ENCODE results near the gene KIRREL3. TPM values are rescaled to one million over a fixed set of nuclear protein-coding genes. Genes with fewer than 3 reads are reported as not detected.

The KIRREL3 gene
- total and polyA plus RNA-seq, 5 donors from 2014 or later = not detected

DNA sequence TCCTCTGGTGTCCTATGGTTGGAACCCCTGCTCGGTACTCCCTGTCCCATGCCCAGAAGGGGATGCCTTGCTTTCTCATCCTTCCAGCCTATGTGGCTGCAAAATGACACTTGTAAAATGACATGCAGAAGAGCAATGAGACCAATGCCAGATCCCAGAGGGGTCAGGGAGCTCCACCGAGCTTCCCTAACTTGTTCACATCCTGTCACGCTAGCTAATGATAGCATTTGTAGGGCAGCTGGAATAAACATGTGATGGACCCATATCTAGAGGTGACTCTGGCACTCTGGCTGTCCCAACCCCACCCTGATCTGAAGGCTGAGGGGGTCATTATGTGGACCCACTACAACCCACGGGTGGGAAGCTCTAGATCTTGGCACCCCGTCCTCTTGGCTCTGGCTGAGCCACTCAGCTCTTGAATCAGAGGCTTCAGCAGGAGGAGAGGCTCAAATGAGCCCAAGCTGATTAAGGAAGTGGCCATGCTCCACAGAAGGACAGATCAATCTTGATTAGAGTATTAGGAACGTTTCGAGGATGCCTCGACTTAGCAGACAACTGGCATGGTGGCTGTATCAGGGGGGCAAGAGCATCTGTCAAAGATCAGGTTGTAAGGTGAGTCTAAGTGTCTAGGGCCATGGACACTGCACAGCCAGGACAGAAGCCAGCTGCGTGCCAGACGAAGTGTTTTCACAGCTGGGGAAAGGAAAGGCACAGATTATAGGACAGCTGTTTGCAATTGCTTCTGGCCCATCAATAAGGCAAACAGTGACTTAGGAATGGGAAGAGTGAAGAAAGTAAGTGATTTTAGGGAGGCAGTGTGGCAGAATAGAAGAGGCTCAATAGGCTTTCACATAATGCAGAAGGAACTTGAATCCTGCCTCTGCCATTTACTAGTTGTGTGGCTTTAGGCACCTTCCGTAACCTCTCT is 182.8 kb downstream of the KIRREL3 start:
- ATAC-seq (ENCODE audit: low read depth in 2 of 2) (no peak), DNase-seq (no peak)
- Mint-ChIP-seq H3K4me3 (no peak overlapping the region), H3K4me1 (no peaks in the 10 kb centered on the region), H3K27me3 (peaks cover 7% of the 10 kb centered on the region), H3K36me3 (no peaks in the 10 kb centered on the region), H3K9me3 (peaks cover 0 to 2% (median 0%) of the 10 kb centered on the region in 7 donors), H3K27ac (no peak overlapping the region)
- Histone ChIP-seq H3K4me1 (ENCODE audit: control insufficient read depth, insufficient read depth, low read length, poor library complexity, severe bottlenecking) (no peaks in the 10 kb centered on the region), H3K9me3 (ENCODE audit: control insufficient read depth in 2 of 2, low read length in 2 of 2) (no peaks in the 10 kb centered on the region), H3K4me3 (ENCODE audit: low read depth, low read length) (no peak overlapping the region), H3K36me3 (ENCODE audit: control insufficient read depth, insufficient read depth, low read length) (no peaks in the 10 kb centered on the region), H3K27me3 (ENCODE audit: control insufficient read depth, insufficient read depth, low read length) (no peaks in the 10 kb centered on the region), H3K27ac (ENCODE audit: insufficient read depth, low read length, poor library complexity, severe bottlenecking) (no peak overlapping the region)

- H3K4me1 Mint-ChIP-seq = no peaks in the 10 kb centered on the region
- no peak overlapping the region for H3K27ac Mint-ChIP-seq
- peaks cover 7% of the 10 kb centered on the region for H3K27me3 Mint-ChIP-seq
- Histone ChIP-seq H3K4me3 (ENCODE audit: low read depth, low read length) (no peak overlapping the region), H3K36me3 (ENCODE audit: control insufficient read depth, insufficient read depth, low read length) (no peaks in the 10 kb centered on the region), H3K27ac (ENCODE audit: insufficient read depth, low read length, poor library complexity, severe bottlenecking) (no peak overlapping the region), H3K27me3 (ENCODE audit: control insufficient read depth, insufficient read depth, low read length) (no peaks in the 10 kb centered on the region), H3K4me1 (ENCODE audit: control insufficient read depth, insufficient read depth, low read length, poor library complexity, severe bottlenecking) (no peaks in the 10 kb centered on the region), H3K9me3 (ENCODE audit: control insufficient read depth in 2 of 2, low read length in 2 of 2) (no peaks in the 10 kb centered on the region)
- H3K4me3 Mint-ChIP-seq = no peak overlapping the region
- no peak for ATAC-seq (ENCODE audit: low read depth in 2 of 2)
- no peaks in the 10 kb centered on the region for H3K36me3 Mint-ChIP-seq
- DNase-seq = no peak
- H3K9me3 Mint-ChIP-seq = peaks cover 0 to 2% (median 0%) of the 10 kb centered on the region in 7 donors
These were observed 183.5 kb downstream of the KIRREL3 start for GRCh38 chr11:126817096-126817495.

DNA sequence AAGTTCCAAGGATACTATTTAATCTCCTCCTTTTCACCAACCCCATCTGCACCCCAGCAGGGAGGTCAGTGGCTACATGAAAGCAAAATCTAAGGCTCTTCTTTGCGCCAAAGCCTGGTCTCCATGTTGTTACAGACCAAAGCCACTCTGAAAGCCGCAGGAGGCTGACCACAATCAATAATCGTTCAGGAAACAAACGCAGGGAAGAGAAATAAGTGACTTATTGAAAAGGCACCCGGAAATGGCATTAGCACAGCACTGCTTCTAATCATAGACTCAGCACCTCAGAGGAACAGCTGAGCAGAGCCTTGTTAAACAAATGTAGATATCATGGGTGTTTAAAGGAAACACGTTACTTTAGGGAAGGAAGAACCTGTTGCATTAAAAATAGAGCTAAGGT is 183.9 kb downstream of the KIRREL3 start:
- Mint-ChIP-seq H3K36me3 (no peaks in the 10 kb centered on the region), H3K27ac (no peak overlapping the region), H3K9me3 (peaks cover 0 to 2% (median 0%) of the 10 kb centered on the region in 7 donors), H3K4me3 (no peak overlapping the region), H3K27me3 (peaks cover 7% of the 10 kb centered on the region), H3K4me1 (no peaks in the 10 kb centered on the region)
- DNase-seq (no peak), ATAC-seq (ENCODE audit: low read depth in 2 of 2) (no peak)
- Histone ChIP-seq H3K4me3 (ENCODE audit: low read depth, low read length) (no peak overlapping the region), H3K27me3 (ENCODE audit: control insufficient read depth, insufficient read depth, low read length) (no peaks in the 10 kb centered on the region), H3K4me1 (ENCODE audit: control insufficient read depth, insufficient read depth, low read length, poor library complexity, severe bottlenecking) (no peaks in the 10 kb centered on the region), H3K9me3 (ENCODE audit: control insufficient read depth in 2 of 2, low read length in 2 of 2) (no peaks in the 10 kb centered on the region), H3K36me3 (ENCODE audit: control insufficient read depth, insufficient read depth, low read length) (no peaks in the 10 kb centered on the region), H3K27ac (ENCODE audit: insufficient read depth, low read length, poor library complexity, severe bottlenecking) (no peak overlapping the region)

DNA sequence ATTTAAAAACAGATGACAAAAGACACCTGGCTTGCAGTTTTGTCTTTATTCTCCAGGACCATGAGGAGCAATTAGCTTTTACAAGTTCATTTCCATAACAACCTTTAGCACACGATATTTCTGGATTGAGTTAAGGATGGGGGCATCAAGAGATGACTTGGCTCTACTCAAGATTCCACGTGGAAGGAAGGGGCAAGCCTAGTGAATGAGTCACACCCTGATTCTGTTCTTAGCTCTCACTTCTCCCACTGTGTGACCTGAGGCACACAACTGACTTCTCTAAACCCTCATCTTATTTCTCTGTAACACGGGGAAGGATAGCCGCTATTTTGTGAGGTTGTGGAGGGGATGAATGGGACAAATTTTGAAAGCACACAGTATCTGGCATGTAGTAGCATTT is 185.5 kb downstream of the KIRREL3 start:
- Mint-ChIP-seq H3K4me3 (no peak overlapping the region), H3K27me3 (peaks cover 7% of the 10 kb centered on the region), H3K36me3 (no peaks in the 10 kb centered on the region), H3K9me3 (no peaks in the 10 kb centered on the region), H3K4me1 (no peaks in the 10 kb centered on the region), H3K27ac (no peak overlapping the region)
- ATAC-seq (ENCODE audit: low read depth in 2 of 2) = no peak
- Histone ChIP-seq H3K4me1 (ENCODE audit: control insufficient read depth, insufficient read depth, low read length, poor library complexity, severe bottlenecking) (no peaks in the 10 kb centered on the region), H3K27ac (ENCODE audit: insufficient read depth, low read length, poor library complexity, severe bottlenecking) (no peak overlapping the region), H3K27me3 (ENCODE audit: control insufficient read depth, insufficient read depth, low read length) (no peaks in the 10 kb centered on the region), H3K4me3 (ENCODE audit: low read depth, low read length) (no peak overlapping the region), H3K36me3 (ENCODE audit: control insufficient read depth, insufficient read depth, low read length) (no peaks in the 10 kb centered on the region), H3K9me3 (ENCODE audit: control insufficient read depth in 2 of 2, low read length in 2 of 2) (no peaks in the 10 kb centered on the region)
- no peak for DNase-seq

- no peak overlapping the region for H3K4me3 Mint-ChIP-seq
- Histone ChIP-seq H3K27ac (ENCODE audit: insufficient read depth, low read length, poor library complexity, severe bottlenecking) (no peak overlapping the region), H3K9me3 (ENCODE audit: control insufficient read depth in 2 of 2, low read length in 2 of 2) (no peaks in the 10 kb centered on the region), H3K27me3 (ENCODE audit: control insufficient read depth, insufficient read depth, low read length) (no peaks in the 10 kb centered on the region), H3K36me3 (ENCODE audit: control insufficient read depth, insufficient read depth, low read length) (no peaks in the 10 kb centered on the region), H3K4me1 (ENCODE audit: control insufficient read depth, insufficient read depth, low read length, poor library complexity, severe bottlenecking) (no peaks in the 10 kb centered on the region), H3K4me3 (ENCODE audit: low read depth, low read length) (no peak overlapping the region)
- H3K36me3 Mint-ChIP-seq = no peaks in the 10 kb centered on the region
- DNase-seq (no peak), ATAC-seq (ENCODE audit: low read depth in 2 of 2) (no peak)
- H3K4me1 Mint-ChIP-seq = no peaks in the 10 kb centered on the region
- H3K27me3 Mint-ChIP-seq = peaks cover 3% of the 10 kb centered on the region
- H3K27ac Mint-ChIP-seq = no peak overlapping the region
- H3K9me3 Mint-ChIP-seq = no peaks in the 10 kb centered on the region
These were observed 189.8 kb downstream of the KIRREL3 start for GRCh38 chr11:126810776-126811175.

DNA sequence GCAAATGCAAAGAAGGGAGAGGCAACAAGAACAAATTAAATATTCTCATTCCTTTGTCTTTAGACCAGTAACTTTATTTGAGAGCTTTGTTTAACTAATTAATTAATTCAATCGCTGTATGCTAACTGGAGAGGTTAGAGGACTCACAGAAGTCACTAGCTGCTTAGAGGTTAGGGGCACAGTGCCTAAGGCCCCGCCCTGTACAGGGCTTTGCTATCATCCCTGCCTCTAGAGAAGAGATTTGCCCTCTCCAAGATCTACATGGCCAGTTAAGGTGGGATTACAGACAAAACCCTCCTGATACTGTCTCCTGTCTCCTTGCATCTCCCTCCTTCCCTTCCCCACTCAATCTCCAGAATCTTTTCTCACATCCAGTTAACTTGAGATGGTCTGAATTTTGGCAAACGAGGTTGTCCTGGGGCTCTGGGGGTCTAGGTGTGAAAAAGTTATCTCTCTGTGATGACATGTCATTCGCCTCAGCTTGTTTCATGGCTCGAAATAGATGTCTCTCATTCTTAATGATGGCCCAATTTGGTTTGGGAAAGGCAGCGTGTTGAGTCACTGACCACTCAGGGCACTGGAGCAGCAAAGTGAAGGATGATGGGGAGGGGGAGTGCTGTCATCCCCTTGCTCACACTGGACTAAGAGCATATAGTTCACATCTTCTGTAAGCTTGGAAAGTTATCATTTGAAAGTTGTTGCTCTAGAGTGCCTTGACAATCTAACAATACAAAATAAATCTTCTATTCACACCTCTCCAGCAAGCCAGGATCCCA is 190.9 kb downstream of the KIRREL3 start:
- Mint-ChIP-seq H3K4me1 (no peaks in the 10 kb centered on the region), H3K9me3 (no peaks in the 10 kb centered on the region), H3K4me3 (no peak overlapping the region), H3K27me3 (peaks cover 5% of the 10 kb centered on the region), H3K36me3 (no peaks in the 10 kb centered on the region), H3K27ac (no peak overlapping the region)
- DNase-seq = no peak
- Histone ChIP-seq H3K27ac (ENCODE audit: insufficient read depth, low read length, poor library complexity, severe bottlenecking) (no peak overlapping the region), H3K4me1 (ENCODE audit: control insufficient read depth, insufficient read depth, low read length, poor library complexity, severe bottlenecking) (no peaks in the 10 kb centered on the region), H3K27me3 (ENCODE audit: control insufficient read depth, insufficient read depth, low read length) (no peaks in the 10 kb centered on the region), H3K9me3 (ENCODE audit: control insufficient read depth in 2 of 2, low read length in 2 of 2) (no peaks in the 10 kb centered on the region), H3K4me3 (ENCODE audit: low read depth, low read length) (no peak overlapping the region), H3K36me3 (ENCODE audit: control insufficient read depth, insufficient read depth, low read length) (no peaks in the 10 kb centered on the region)
- no peak for ATAC-seq (ENCODE audit: low read depth in 2 of 2)

DNA sequence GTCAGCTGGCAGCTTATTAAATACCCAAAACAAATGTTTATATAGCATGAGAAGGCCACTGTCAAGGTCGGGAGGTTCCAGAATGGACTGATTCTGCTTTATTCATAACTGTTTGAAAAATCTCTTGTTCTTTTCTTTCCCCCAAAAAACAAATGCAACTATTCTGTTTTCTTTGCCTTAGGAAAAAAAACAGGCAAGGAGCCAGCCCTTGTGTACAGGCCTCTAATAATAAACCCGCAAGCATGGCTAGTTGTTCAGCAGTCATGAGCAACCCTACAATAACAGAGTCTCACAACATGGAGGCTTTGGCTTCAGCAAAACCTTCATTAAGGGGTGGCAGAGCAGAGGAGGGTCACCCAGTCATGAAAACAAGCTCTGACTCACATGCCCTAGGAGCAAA is 191.7 kb downstream of the KIRREL3 start:
- Histone ChIP-seq H3K4me1 (ENCODE audit: control insufficient read depth, insufficient read depth, low read length, poor library complexity, severe bottlenecking) (no peaks in the 10 kb centered on the region), H3K4me3 (ENCODE audit: low read depth, low read length) (no peak overlapping the region), H3K27ac (ENCODE audit: insufficient read depth, low read length, poor library complexity, severe bottlenecking) (no peak overlapping the region), H3K36me3 (ENCODE audit: control insufficient read depth, insufficient read depth, low read length) (no peaks in the 10 kb centered on the region), H3K9me3 (ENCODE audit: control insufficient read depth in 2 of 2, low read length in 2 of 2) (no peaks in the 10 kb centered on the region), H3K27me3 (ENCODE audit: control insufficient read depth, insufficient read depth, low read length) (no peaks in the 10 kb centered on the region)
- Mint-ChIP-seq H3K9me3 (no peaks in the 10 kb centered on the region), H3K27me3 (peaks cover 5% of the 10 kb centered on the region), H3K27ac (no peak overlapping the region), H3K4me1 (no peaks in the 10 kb centered on the region), H3K36me3 (no peaks in the 10 kb centered on the region), H3K4me3 (no peak overlapping the region)
- ATAC-seq (ENCODE audit: low read depth in 2 of 2) (no peak), DNase-seq (no peak)
